GM12864 (cell line): ENCODE measurements around the gene AGXT.

Experiments used
- DNase-seq: peaks from one replicate; pipeline ENCODE4 v3.0.0-alpha.2; 2011; ENCODE audit warnings: low read depth
- H3K4me3 ChIP-seq: 2 replicates; pipeline ENCODE4 v1.5.1; 2011; ENCODE audit warnings: mild to moderate bottlenecking, low read depth, low read length, control low read depth
- CTCF ChIP-seq: IDR thresholded peaks from 2 replicates; pipeline ENCODE4 v1.5.1; 2011; ENCODE audit warnings: low read depth, mild to moderate bottlenecking, moderate library complexity, low read length, control low read depth, inconsistent platforms; ENCODE audit errors: missing control alignments

Gene AGXT

DNA sequence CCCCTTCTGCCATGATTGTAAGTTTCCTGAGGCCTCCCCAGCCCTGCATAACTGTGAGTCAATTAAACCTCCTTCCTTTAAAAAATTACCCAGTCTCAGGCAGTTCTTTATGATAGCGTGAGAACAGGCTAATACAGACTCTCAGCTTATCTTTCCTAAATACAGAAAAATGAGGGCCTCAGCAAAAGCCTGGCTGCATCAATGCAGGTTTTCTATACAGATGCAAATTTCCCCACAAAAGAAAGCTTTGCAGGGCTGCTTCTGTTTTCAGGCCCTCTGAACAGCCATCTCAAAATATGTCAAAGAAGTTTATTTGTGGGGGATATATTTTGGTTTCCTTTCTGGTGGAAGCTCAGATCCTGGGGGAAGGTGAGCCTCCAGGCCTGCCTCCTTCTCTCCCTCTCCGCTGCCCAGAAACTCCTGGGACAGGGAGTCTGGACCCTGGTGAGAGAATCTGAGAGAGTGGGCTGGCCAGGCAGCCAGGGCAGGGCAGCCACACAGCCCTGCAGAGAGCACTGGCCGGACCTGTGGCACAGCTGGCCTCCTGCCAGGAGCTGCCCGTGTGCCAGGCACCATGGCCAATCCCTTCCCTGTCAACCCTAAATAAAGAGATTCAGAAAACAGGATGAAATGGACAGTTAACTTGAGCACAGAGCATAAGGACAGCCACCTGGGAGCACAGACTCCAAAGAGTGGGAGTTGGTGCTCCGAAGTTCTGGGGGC lies 21.6 kb upstream of the AGXT start:
- no peak overlapping the region for H3K4me3 ChIP-seq
- no peak for TF ChIP-seq CTCF
- no peak for DNase-seq

GRCh38 chr2:240847817-240848216 lies 20.8 kb upstream of the AGXT start:
- no peak for TF ChIP-seq CTCF
- no peak for DNase-seq
- H3K4me3 ChIP-seq, result no peak overlapping the region

DNA sequence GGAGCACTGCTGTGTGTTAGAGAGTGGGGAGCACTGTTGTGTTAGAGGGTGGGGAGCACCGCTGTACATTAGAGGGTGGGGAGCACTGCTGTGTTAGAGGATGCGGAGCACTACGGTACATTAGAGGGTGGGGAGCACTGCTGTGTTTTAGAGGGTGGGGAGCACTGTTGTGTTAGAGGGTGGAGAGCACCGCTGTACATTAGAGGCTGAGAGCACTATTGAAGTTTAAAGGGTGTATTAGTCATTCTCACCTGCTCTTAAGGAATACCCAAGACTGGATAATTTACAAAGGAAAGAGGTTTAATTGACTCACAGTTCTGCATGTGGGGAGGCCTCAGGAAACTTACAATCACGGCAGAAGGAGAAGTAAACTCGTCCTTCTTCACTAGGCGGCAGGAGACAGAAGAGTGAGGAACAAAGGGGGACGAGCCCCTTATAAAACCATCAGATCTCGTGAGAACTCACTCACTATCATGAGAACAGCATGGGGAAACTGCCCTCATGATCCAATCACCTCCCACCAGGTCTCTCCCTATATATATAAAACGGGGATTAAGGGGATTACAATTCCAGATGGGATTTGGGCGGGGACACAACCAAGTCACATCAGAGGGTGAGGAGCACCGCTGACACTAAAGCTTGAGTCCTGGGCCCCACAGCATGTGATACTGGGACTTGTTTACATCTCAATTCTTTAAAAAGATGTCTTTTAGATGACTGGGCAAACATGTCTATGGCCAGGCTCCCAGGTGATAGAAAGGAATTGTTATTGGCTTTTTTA lies 19.5 kb upstream of the AGXT start:
- H3K4me3 ChIP-seq, result no peak overlapping the region
- DNase-seq, result no peak
- TF ChIP-seq CTCF, result no peak

DNA sequence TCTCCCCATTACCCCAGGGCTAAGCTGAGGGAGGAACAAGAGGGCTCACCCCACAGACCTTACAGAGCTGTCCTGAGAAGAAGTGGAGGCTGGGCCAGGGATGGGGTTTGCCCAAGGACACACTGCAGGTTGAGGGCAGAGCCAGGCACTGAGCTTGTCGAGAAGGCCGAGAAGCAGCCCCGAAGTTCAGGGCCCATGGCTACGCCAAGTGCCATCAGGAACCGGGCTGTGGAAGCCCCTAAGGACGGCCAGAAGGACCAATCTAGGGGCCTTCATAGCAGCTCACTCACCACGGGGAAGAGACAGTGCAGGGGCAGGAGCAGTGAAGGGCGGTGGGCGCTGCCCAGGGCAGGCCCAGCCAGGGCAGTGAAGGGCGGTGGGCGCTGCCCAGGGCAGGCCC lies 18.6 kb upstream of the AGXT start:
- no peak overlapping the region for H3K4me3 ChIP-seq
- DNase-seq, result no peak
- TF ChIP-seq CTCF, result no peak

DNA sequence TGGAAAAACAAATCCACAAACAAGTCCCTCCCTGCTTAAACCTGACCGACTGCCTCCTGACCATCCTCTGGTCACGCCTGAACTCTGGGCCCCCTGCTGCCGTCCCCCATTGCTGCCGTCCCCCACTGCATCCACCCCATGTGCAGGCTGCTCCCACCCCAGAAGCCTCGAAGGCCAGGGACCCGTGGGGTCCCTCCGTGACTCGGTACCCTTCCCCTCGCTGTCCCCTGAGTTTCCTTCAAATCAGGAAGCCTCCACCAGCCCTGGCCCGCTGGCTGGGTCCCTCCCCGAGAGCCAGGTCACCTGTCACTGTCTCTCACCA lies 17.9 kb upstream of the AGXT start:
- H3K4me3 ChIP-seq, result no peak overlapping the region
- DNase-seq, result no peak

GRCh38 chr2:240851078-240851991 lies 17.3 kb upstream of the AGXT start:
- H3K4me3 ChIP-seq, result no peak overlapping the region
- peak; percentile 93 for TF ChIP-seq CTCF
- DNase-seq, result peak; percentile 39

More for the DNA sequence above, 17.9 kb upstream of the AGXT start:
- TF ChIP-seq CTCF, result no peak
